Measurements from ENCODE around the gene FOSL1.
A peak's percentile ranks its signal among the peaks of the same experiment; 100 is the strongest.

Gene FOSL1

DNA sequence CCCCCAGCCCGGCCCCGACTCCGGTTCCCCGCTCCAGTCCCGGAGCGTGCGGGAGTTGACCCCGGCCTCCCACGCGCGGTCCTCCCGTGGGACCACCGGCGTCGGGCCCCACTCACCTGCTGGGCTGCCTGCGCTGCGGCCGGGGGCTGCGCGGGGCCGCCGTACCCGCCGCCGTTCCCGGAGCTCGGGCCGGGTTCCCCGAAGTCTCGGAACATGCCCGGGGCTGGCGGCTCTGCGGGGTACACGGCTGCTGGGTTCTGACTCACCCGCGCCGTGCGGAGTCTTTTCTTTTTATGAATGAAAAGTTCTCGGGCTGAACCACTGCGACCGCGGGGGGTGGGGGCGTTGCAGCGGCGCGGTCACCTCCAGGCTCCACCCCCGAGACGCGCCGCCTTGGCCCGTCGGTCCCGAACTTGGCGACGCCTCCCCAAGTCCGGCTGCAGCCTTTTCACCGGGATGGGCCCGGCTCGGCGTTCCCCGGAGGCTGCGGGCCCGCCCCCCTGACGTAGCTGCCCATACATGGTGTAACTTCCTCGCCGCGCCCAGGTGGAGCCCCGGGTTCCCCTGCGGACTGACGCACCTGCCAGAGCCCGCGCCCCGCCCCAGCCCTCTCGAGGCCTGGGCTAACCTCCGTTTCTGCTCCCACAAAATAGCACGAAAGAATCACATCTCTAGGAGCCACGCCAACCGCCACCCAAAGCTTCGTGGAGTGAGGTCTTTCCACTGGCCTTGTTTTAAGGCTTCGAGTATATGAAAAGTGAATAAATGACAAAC, at the start of gene FOSL1:
Gene FOSL1 (minus strand): TSS at position 264 of the 774 bp plus-strand sequence. CDS start 49 bp downstream, at position 215.
- Mint-ChIP-seq H3K36me3 (ENCODE audit: low read depth) (peaks cover 4% of the 10 kb centered on the region), H3K4me1 (ENCODE audit: low read depth) (peaks cover 23% of the 10 kb centered on the region), H3K27me3 (ENCODE audit: low read depth) (peaks cover 7% of the 10 kb centered on the region), H3K9me3 (no peaks in the 10 kb centered on the region), H3K4me3 (peak within 1 kb of the TSS; percentile 71), H3K27ac (peak within 1 kb of the TSS; percentile 78)
- peak; percentile 96 for DNase-seq (ENCODE audit: low spot score)

GRCh38 chr11:65947603-65948125, 47.5 kb upstream of the FOSL1 start:
- no peak overlapping the region for H3K4me3 Mint-ChIP-seq
- no peaks in the 10 kb centered on the region for H3K4me1 Mint-ChIP-seq (ENCODE audit: low read depth)
- H3K27ac Mint-ChIP-seq: no peak overlapping the region
- no peak for DNase-seq (ENCODE audit: low spot score)
- H3K36me3 Mint-ChIP-seq (ENCODE audit: low read depth): no peaks in the 10 kb centered on the region
- H3K9me3 Mint-ChIP-seq: no peaks in the 10 kb centered on the region
- H3K27me3 Mint-ChIP-seq (ENCODE audit: low read depth): peaks cover 9% of the 10 kb centered on the region

DNA sequence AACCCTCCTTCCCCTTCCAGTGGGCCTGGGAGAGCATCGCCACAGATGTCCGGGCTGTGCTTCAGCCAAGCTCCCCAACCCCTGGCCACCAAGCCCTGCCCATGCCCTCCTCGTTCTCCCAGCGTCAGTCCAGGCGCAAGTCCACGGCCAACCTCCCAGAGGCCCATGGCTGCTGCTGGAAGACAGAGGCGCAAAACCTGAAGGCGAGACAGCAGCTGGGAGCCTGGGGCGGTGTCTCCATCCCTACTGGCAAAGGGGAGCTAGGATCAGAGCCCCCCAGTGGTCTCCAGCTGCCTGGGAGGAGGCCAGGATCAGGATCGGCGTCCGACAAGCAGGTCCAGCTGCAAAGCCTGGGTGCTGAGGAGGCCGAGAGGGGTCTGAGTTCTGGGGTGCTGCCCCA, 46.9 kb upstream of the FOSL1 start:
- no peaks in the 10 kb centered on the region for H3K36me3 Mint-ChIP-seq (ENCODE audit: low read depth)
- H3K9me3 Mint-ChIP-seq: no peaks in the 10 kb centered on the region
- no peak overlapping the region for H3K27ac Mint-ChIP-seq
- no peak overlapping the region for H3K4me3 Mint-ChIP-seq
- H3K4me1 Mint-ChIP-seq (ENCODE audit: low read depth): no peaks in the 10 kb centered on the region
- H3K27me3 Mint-ChIP-seq (ENCODE audit: low read depth): peaks cover 9% of the 10 kb centered on the region
- DNase-seq (ENCODE audit: low spot score): no peak

DNA sequence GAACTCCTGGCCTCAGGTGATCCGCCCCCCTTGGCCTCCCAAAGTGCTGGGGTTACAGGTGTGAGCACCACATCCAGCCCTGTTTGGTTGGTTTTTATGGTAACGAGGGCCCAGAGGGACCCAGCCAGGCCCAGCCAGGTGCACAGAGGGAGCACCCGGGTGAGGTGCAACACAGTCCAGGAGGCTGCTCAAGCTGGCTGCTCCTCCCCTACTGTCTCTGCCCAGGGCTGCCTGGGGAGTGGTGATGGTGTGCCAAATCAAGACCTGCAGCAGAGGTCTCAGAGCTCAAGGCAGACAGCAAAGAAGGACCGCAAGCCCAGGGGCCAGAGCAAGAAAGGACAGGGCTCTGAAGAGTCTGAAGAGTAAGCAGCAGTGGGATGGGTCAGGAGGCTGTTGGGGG, 46.5 kb upstream of the FOSL1 start:
- Mint-ChIP-seq H3K27ac (no peak overlapping the region), H3K9me3 (no peaks in the 10 kb centered on the region), H3K4me1 (ENCODE audit: low read depth) (peaks cover under 1% of the 10 kb centered on the region), H3K36me3 (ENCODE audit: low read depth) (no peaks in the 10 kb centered on the region), H3K4me3 (no peak overlapping the region), H3K27me3 (ENCODE audit: low read depth) (peaks cover 9% of the 10 kb centered on the region)
- DNase-seq (ENCODE audit: low spot score): no peak

DNA sequence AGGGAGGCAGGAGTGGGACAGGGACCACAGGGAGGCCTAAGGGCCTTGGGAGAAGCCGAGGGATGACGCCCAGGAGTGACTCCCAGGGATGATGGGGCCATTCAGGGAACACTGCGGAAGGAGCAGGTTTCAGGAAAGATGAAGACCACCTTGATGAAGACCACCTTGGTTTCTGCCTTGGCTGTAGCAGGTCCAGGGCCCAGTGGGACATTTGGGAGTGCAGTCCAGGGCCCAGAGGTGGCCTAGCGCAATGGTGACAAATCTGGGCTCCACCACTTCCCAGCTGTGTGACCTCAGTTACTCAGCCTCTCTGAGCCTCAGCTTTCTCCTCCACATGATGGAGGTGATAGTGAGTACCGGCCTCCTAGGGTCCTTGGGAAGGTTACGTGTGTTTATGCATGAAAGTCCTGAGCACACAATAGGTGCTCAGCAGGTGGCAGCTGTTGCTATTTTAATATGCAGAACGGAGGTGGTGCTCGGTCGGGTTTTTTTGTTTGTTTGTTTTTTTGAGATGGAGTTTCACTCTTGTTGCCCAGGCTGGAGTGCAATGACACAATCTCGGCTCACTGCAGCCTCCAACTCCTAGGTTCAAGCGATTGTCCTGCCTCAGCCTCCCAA, 45.9 kb upstream of the FOSL1 start:
- Mint-ChIP-seq H3K9me3 (no peaks in the 10 kb centered on the region), H3K27me3 (ENCODE audit: low read depth) (peaks cover 8% of the 10 kb centered on the region), H3K27ac (no peak overlapping the region), H3K36me3 (ENCODE audit: low read depth) (no peaks in the 10 kb centered on the region), H3K4me3 (no peak overlapping the region), H3K4me1 (ENCODE audit: low read depth) (peaks cover 6% of the 10 kb centered on the region)
- no peak for DNase-seq (ENCODE audit: low spot score)

DNA sequence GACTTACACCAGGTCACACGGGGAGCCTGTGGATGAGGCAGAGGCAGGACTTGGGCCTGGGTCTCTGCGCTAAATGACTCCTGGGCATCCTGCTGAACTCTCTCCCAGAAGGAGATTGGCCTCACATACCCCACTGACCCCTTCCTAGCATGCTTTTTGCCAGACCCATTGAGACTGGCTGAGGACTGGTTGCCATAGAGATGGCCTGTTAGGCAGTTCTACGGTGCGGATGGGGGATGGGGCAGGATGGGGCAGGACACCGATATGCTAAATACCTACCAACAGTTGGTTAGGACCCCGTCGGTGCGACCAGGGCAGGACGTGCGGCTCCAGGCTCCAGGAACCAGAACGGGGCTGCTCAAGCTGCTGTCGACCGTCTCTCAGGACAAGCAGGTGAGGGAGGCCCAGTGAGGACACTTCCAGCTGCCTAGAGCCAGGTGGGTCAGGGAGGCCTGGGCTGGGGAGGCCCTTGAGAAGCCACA, 45.3 kb upstream of the FOSL1 start, which contains the start of gene TSGA10IP:
Gene TSGA10IP (plus strand): TSS at position 51 of the 482 bp plus-strand sequence. CDS start 196 bp downstream, at position 247.
- H3K27me3 Mint-ChIP-seq (ENCODE audit: low read depth): peaks cover 6% of the 10 kb centered on the region
- H3K4me1 Mint-ChIP-seq (ENCODE audit: low read depth): peaks cover 7% of the 10 kb centered on the region
- H3K36me3 Mint-ChIP-seq (ENCODE audit: low read depth): no peaks in the 10 kb centered on the region
- no peak for DNase-seq (ENCODE audit: low spot score)
- H3K9me3 Mint-ChIP-seq: no peaks in the 10 kb centered on the region
- no peak within 1 kb of the TSS for H3K27ac Mint-ChIP-seq
- H3K4me3 Mint-ChIP-seq: no peak within 1 kb of the TSS

DNA sequence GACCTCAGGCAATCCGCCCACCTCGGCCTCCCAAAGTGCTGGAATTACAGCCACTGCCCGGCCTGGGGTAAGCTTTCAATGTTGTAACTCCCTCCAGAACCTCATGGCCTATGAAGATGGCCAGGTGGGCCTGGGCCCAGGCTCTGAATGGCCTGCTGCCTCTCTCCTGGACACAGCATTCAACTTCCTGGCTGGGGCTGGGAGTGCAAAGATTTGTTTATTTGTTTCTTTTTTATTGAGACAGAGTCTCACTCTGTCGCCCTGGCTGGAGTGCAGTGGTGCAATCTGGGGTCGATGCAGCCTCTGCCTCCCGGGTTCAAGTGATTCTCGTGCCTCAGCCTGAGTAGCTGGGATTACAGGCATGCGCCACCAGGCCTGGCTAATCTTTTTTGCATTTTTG, 44.6 kb upstream of the FOSL1 start:
- no peaks in the 10 kb centered on the region for H3K9me3 Mint-ChIP-seq
- peaks cover 4% of the 10 kb centered on the region for H3K27me3 Mint-ChIP-seq (ENCODE audit: low read depth)

GRCh38 chr11:65944191-65944590, 44.0 kb upstream of the FOSL1 start:
- no peak overlapping the region for H3K4me3 Mint-ChIP-seq
- peaks cover 7% of the 10 kb centered on the region for H3K4me1 Mint-ChIP-seq (ENCODE audit: low read depth)
- H3K9me3 Mint-ChIP-seq: no peaks in the 10 kb centered on the region
- H3K36me3 Mint-ChIP-seq (ENCODE audit: low read depth): no peaks in the 10 kb centered on the region
- no peak for DNase-seq (ENCODE audit: low spot score)
- H3K27ac Mint-ChIP-seq: no peak overlapping the region
- H3K27me3 Mint-ChIP-seq (ENCODE audit: low read depth): peaks cover 4% of the 10 kb centered on the region

More for the DNA sequence above, 44.6 kb upstream of the FOSL1 start:
- H3K27ac Mint-ChIP-seq: no peak overlapping the region
- no peak for DNase-seq (ENCODE audit: low spot score)
- no peaks in the 10 kb centered on the region for H3K36me3 Mint-ChIP-seq (ENCODE audit: low read depth)
- H3K4me1 Mint-ChIP-seq (ENCODE audit: low read depth): peaks cover 7% of the 10 kb centered on the region
- H3K4me3 Mint-ChIP-seq: no peak overlapping the region

- no peak for DNase-seq (ENCODE audit: low spot score)
- Mint-ChIP-seq H3K27me3 (ENCODE audit: low read depth) (no peaks in the 10 kb centered on the region), H3K36me3 (ENCODE audit: low read depth) (no peaks in the 10 kb centered on the region), H3K27ac (no peak overlapping the region), H3K4me3 (no peak overlapping the region), H3K4me1 (ENCODE audit: low read depth) (peaks cover 7% of the 10 kb centered on the region), H3K9me3 (no peaks in the 10 kb centered on the region)
These were observed 42.3 kb upstream of the FOSL1 start for GRCh38 chr11:65942531-65942930.

DNA sequence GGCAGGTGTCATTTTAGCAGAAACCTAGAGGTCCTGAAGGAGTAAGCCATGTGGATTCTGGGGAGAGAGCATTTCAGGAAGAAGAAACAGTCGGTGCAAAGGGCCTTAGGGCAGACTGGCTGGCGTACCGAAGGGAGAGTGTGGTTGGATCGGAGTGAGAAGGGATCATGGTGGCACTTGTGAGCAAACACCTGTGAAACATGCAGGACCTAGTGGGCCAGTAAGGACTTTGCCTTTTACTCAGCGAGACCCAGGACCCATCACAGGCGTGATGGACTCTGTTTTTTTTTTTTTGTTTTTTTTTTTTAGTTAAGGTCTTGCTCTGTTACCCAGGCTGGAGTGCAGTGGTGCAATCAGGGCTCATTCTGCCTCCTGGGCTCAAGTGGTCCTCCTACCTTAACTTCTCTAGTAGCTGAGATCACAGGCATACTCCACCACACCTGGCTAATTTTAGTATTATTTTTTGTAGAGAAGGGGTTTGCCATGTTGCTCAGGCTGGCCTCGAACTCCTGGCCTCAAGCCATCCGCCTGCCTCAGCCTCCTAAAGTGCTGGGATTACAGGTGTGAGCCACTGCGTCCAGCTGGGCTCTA, 41.6 kb upstream of the FOSL1 start:
- H3K4me1 Mint-ChIP-seq (ENCODE audit: low read depth): peaks cover 7% of the 10 kb centered on the region

DNA sequence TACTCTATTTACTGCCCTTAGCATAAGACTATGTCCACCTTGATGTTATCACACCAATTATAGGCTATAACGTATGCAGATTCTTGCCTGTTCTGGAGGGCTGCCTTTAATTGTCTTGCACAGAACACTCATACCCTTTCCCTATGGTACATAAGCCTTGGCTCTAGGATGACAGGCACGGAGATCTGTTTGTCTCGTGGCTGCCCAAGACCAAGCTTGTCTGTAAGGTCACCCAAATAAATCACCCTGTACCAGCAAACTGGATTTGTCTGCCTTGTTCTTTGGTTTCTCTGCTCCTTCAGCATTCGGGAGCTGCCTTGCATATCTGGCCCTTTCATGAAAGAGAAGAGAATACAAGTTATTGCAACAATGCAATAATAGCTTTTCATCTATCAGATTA, 37.6 kb upstream of the FOSL1 start:
- Mint-ChIP-seq H3K36me3 (ENCODE audit: low read depth) (no peaks in the 10 kb centered on the region), H3K4me1 (ENCODE audit: low read depth) (peaks cover 7% of the 10 kb centered on the region), H3K27ac (no peak overlapping the region), H3K9me3 (no peaks in the 10 kb centered on the region), H3K27me3 (ENCODE audit: low read depth) (no peaks in the 10 kb centered on the region), H3K4me3 (no peak overlapping the region)
- DNase-seq (ENCODE audit: low spot score): no peak

More for the DNA sequence above, 41.6 kb upstream of the FOSL1 start:
- Mint-ChIP-seq H3K36me3 (ENCODE audit: low read depth) (no peaks in the 10 kb centered on the region), H3K27me3 (ENCODE audit: low read depth) (no peaks in the 10 kb centered on the region), H3K4me3 (no peak overlapping the region), H3K9me3 (no peaks in the 10 kb centered on the region), H3K27ac (no peak overlapping the region)
- no peak for DNase-seq (ENCODE audit: low spot score)

GRCh38 chr11:65934014-65934413, 33.8 kb upstream of the FOSL1 start:
- peaks cover 2% of the 10 kb centered on the region for H3K36me3 Mint-ChIP-seq (ENCODE audit: low read depth)
- H3K27ac Mint-ChIP-seq: no peak overlapping the region
- H3K4me3 Mint-ChIP-seq: no peak overlapping the region
- no peak for DNase-seq (ENCODE audit: low spot score)
- H3K9me3 Mint-ChIP-seq: no peaks in the 10 kb centered on the region
- H3K27me3 Mint-ChIP-seq (ENCODE audit: low read depth): no peaks in the 10 kb centered on the region
- H3K4me1 Mint-ChIP-seq (ENCODE audit: low read depth): peaks cover 10% of the 10 kb centered on the region

GRCh38 chr11:65932558-65932919, 32.4 kb upstream of the FOSL1 start:
- no peak for DNase-seq (ENCODE audit: low spot score)
- Mint-ChIP-seq H3K9me3 (no peaks in the 10 kb centered on the region), H3K27me3 (ENCODE audit: low read depth) (no peaks in the 10 kb centered on the region), H3K4me3 (no peak overlapping the region), H3K27ac (no peak overlapping the region), H3K36me3 (ENCODE audit: low read depth) (peaks cover 2% of the 10 kb centered on the region), H3K4me1 (ENCODE audit: low read depth) (peaks cover 23% of the 10 kb centered on the region)
